ENCODE measurements around the gene TTC33. TPM values are rescaled to one million over a fixed set of nuclear protein-coding genes. Genes with fewer than 3 reads are reported as not detected.

TTC33 gene
- total and polyA plus RNA-seq, 4 donors = 22.4 to 45.9 (median 30.7) TPM

- H3K4me1 ChIP-seq (ENCODE audit: control insufficient read depth, insufficient read depth, low read length) = peaks cover 16% of the 10 kb centered on the region
- DNase-seq (ENCODE audit: low read depth in 4 of 6, low spot score in 6 of 6) = no peak
- no peaks in the 10 kb centered on the region for H3K9me3 ChIP-seq (ENCODE audit: control insufficient read depth, insufficient read depth, low read length)
- H3K4me3 ChIP-seq (ENCODE audit: low read depth, low read length) = no peak overlapping the region
- peaks cover 23% of the 10 kb centered on the region for H3K27me3 ChIP-seq (ENCODE audit: control insufficient read depth, insufficient read depth, low read length)
- H3K27ac ChIP-seq (ENCODE audit: low read depth, low read length) = no peak overlapping the region
- no peaks in the 10 kb centered on the region for H3K36me3 ChIP-seq (ENCODE audit: control insufficient read depth, insufficient read depth, low read length)
Measured at GRCh38 chr5:40685193-40685592, 70.6 kb downstream of the TTC33 start.

- DNase-seq (ENCODE audit: low read depth in 4 of 6, low spot score in 6 of 6) = no peak
- no CpG with 5 or more reads among the region's 1 CpG for WGBS (ENCODE audit: insufficient coverage)
- no peak overlapping the region for H3K4me3 ChIP-seq (ENCODE audit: low read depth, low read length)
Measured at GRCh38 chr5:40683305-40683704, 72.5 kb downstream of the TTC33 start.

GRCh38 chr5:40682154-40683017 lies 73.4 kb downstream of the TTC33 start:
- 92% methylated on average over 5 of the region's 16 CpGs for WGBS (ENCODE audit: insufficient coverage)
- H3K9me3 ChIP-seq (ENCODE audit: control insufficient read depth, insufficient read depth, low read length) = no peaks in the 10 kb centered on the region
- H3K4me1 ChIP-seq (ENCODE audit: control insufficient read depth, insufficient read depth, low read length) = peaks cover 26% of the 10 kb centered on the region
- H3K4me3 ChIP-seq (ENCODE audit: low read depth, low read length) = peak overlapping the region; percentile 39
- peak overlapping the region; percentile 4 for H3K27ac ChIP-seq (ENCODE audit: low read depth, low read length)
- no peaks in the 10 kb centered on the region for H3K36me3 ChIP-seq (ENCODE audit: control insufficient read depth, insufficient read depth, low read length)
- peaks cover 40% of the 10 kb centered on the region for H3K27me3 ChIP-seq (ENCODE audit: control insufficient read depth, insufficient read depth, low read length)
- DNase-seq (ENCODE audit: low read depth in 4 of 6, low spot score in 6 of 6) = no peak

More at GRCh38 chr5:40683305-40683704, 72.5 kb downstream of the TTC33 start:
- no peaks in the 10 kb centered on the region for H3K9me3 ChIP-seq (ENCODE audit: control insufficient read depth, insufficient read depth, low read length)
- peaks cover 26% of the 10 kb centered on the region for H3K4me1 ChIP-seq (ENCODE audit: control insufficient read depth, insufficient read depth, low read length)
- H3K27ac ChIP-seq (ENCODE audit: low read depth, low read length) = no peak overlapping the region
- H3K27me3 ChIP-seq (ENCODE audit: control insufficient read depth, insufficient read depth, low read length) = peaks cover 37% of the 10 kb centered on the region
- H3K36me3 ChIP-seq (ENCODE audit: control insufficient read depth, insufficient read depth, low read length) = no peaks in the 10 kb centered on the region

- Histone ChIP-seq H3K9me3 (ENCODE audit: control insufficient read depth, insufficient read depth, low read length) (no peaks in the 10 kb centered on the region), H3K27ac (ENCODE audit: low read depth, low read length) (peak overlapping the region; percentile 4), H3K27me3 (ENCODE audit: control insufficient read depth, insufficient read depth, low read length) (peaks cover 40% of the 10 kb centered on the region), H3K36me3 (ENCODE audit: control insufficient read depth, insufficient read depth, low read length) (no peaks in the 10 kb centered on the region), H3K4me1 (ENCODE audit: control insufficient read depth, insufficient read depth, low read length) (peaks cover 26% of the 10 kb centered on the region), H3K4me3 (ENCODE audit: low read depth, low read length) (peak overlapping the region; percentile 61)
- DNase-seq (ENCODE audit: low read depth in 4 of 6, low spot score in 6 of 6) = peak in 2 of 6 donors; percentile 43 to 69
- 1% methylated on average over 64 of the region's 67 CpGs for WGBS (ENCODE audit: insufficient coverage)
Measured at GRCh38 chr5:40681363-40682153, 74.2 kb downstream of the TTC33 start.

- no peak overlapping the region for H3K27ac ChIP-seq (ENCODE audit: low read depth, low read length)
- 3% methylated on average over 37 of the region's 37 CpGs for WGBS (ENCODE audit: insufficient coverage)
- H3K9me3 ChIP-seq (ENCODE audit: control insufficient read depth, insufficient read depth, low read length) = no peaks in the 10 kb centered on the region
- peak overlapping the region; percentile 61 for H3K4me3 ChIP-seq (ENCODE audit: low read depth, low read length)
- peaks cover 40% of the 10 kb centered on the region for H3K27me3 ChIP-seq (ENCODE audit: control insufficient read depth, insufficient read depth, low read length)
- peaks cover 26% of the 10 kb centered on the region for H3K4me1 ChIP-seq (ENCODE audit: control insufficient read depth, insufficient read depth, low read length)
- DNase-seq (ENCODE audit: low read depth in 4 of 6, low spot score in 6 of 6) = peak in 2 of 6 donors; percentile 28 to 31
- no peaks in the 10 kb centered on the region for H3K36me3 ChIP-seq (ENCODE audit: control insufficient read depth, insufficient read depth, low read length)
Measured at GRCh38 chr5:40680741-40681362, 74.9 kb downstream of the TTC33 start.

- Histone ChIP-seq H3K4me3 (ENCODE audit: low read depth, low read length) (peak within 1 kb of the TSS; percentile 61), H3K27ac (ENCODE audit: low read depth, low read length) (peak within 1 kb of the TSS; percentile 54), H3K4me1 (ENCODE audit: control insufficient read depth, insufficient read depth, low read length) (peaks cover 26% of the 10 kb centered on the region), H3K36me3 (ENCODE audit: control insufficient read depth, insufficient read depth, low read length) (no peaks in the 10 kb centered on the region), H3K27me3 (ENCODE audit: control insufficient read depth, insufficient read depth, low read length) (peaks cover 40% of the 10 kb centered on the region), H3K9me3 (ENCODE audit: control insufficient read depth, insufficient read depth, low read length) (no peaks in the 10 kb centered on the region)
- WGBS (ENCODE audit: insufficient coverage) = 2% methylated on average over 38 of the region's 44 CpGs
- peak in 2 of 6 donors; percentile 15 to 30 for DNase-seq (ENCODE audit: low read depth in 4 of 6, low spot score in 6 of 6)
Measured at GRCh38 chr5:40679913-40680681, 75.7 kb downstream of the TTC33 start, which contains the start of gene PTGER4. TSS of gene PTGER4 (plus strand) at chr5:40679915. CDS start at chr5:40680994, 1,079 bp downstream.

- Histone ChIP-seq H3K4me3 (ENCODE audit: low read depth, low read length) (peak overlapping the region; percentile 61), H3K36me3 (ENCODE audit: control insufficient read depth, insufficient read depth, low read length) (no peaks in the 10 kb centered on the region), H3K9me3 (ENCODE audit: control insufficient read depth, insufficient read depth, low read length) (no peaks in the 10 kb centered on the region), H3K4me1 (ENCODE audit: control insufficient read depth, insufficient read depth, low read length) (peaks cover 26% of the 10 kb centered on the region), H3K27me3 (ENCODE audit: control insufficient read depth, insufficient read depth, low read length) (peaks cover 40% of the 10 kb centered on the region), H3K27ac (ENCODE audit: low read depth, low read length) (peak overlapping the region; percentile 54)
- DNase-seq (ENCODE audit: low read depth in 4 of 6, low spot score in 6 of 6) = peak in 4 of 6 donors; percentile 57 to 93 (median 74)
- WGBS (ENCODE audit: insufficient coverage) = under 1% methylated on average over 46 of the region's 60 CpGs
Measured at GRCh38 chr5:40679148-40679912, 76.4 kb downstream of the TTC33 start.

- Histone ChIP-seq H3K27ac (ENCODE audit: low read depth, low read length) (peak overlapping the region; percentile 30), H3K9me3 (ENCODE audit: control insufficient read depth, insufficient read depth, low read length) (no peaks in the 10 kb centered on the region), H3K4me3 (ENCODE audit: low read depth, low read length) (peak overlapping the region; percentile 61), H3K4me1 (ENCODE audit: control insufficient read depth, insufficient read depth, low read length) (peaks cover 26% of the 10 kb centered on the region), H3K27me3 (ENCODE audit: control insufficient read depth, insufficient read depth, low read length) (peaks cover 40% of the 10 kb centered on the region), H3K36me3 (ENCODE audit: control insufficient read depth, insufficient read depth, low read length) (no peaks in the 10 kb centered on the region)
- WGBS (ENCODE audit: insufficient coverage) = 2% methylated on average over 7 of the region's 12 CpGs
- peak in 2 of 6 donors; percentile 54 to 63 for DNase-seq (ENCODE audit: low read depth in 4 of 6, low spot score in 6 of 6)
Measured at GRCh38 chr5:40678460-40679147, 77.2 kb downstream of the TTC33 start.
